HG02623 (cell line): Measurements from ENCODE around the gene TSPAN33.
"Not testable (repeated sequence)": the region's sequence is repeated elsewhere in the genome, so short reads cannot be mapped to it uniquely, and the experiment has no call there.

Experiments used
- ATAC-seq: cut with Tn5 transposase; IDR thresholded peaks from one replicate; pipeline ENCODE4 v1.9.1; 2021; ENCODE audit warnings: moderate library complexity; ENCODE audit not compliant: unreplicated experiment

TSPAN33 gene

DNA sequence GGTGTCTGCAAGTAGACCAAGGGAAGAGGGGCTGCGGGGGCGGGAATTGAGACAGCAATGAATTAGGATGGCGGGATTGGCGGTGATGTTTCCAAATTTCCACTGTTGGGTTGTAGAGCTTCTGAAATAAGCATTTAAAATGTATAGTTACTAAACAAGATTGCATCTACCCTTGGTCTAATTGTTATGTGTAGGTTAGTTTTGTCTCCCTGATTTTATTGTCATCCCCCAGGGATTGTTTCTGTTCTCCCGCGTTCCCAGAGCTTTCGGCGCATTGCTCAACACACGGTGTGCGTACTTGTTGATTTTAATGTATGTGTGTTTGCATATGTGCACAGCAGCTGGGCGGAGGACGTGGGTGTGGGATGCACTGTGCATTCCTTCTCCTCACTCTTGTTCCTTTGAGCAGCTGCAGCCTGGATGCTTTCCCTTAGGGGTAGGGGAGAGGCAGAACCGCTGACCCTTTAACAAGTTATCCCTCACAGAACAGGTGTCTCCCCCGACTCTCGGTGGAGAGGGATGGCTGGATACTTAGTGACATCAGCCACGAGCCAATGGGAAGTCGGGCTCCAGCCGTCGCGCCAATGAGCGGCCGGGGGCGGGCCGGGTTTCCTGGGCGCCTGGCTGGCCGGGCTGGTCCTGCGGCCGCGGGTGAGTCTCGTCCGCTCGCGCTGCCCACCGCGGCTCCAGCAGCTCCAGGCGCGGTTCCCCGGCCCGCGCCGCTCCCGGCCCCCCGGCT, at the start of gene TSPAN33:
Gene TSPAN33, plus strand, starts transcription at position 613 of the 739 bp plus-strand sequence. CDS start 274 bp downstream, outside the sequence.
- ATAC-seq: peak; percentile 72

DNA sequence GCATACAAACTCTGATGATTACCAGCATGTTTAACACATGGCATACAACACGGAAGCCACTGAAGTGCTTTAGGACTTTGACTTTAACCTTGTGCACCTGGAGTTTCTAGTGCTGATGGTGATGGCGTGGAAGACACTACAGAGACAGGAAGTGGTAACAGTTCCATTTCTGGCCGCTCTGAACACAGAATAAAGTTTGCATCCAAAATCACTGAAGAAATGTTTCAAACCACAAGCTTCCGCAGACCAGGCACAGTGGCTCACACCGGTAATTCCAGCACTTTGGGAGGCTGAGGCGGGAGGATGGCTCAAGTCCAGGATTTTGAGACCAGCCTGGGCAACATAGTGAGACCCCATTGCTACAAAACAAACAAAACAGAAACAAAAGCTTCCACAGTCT, 49.2 kb upstream of the TSPAN33 start:
- ATAC-seq: peak; percentile 78

DNA sequence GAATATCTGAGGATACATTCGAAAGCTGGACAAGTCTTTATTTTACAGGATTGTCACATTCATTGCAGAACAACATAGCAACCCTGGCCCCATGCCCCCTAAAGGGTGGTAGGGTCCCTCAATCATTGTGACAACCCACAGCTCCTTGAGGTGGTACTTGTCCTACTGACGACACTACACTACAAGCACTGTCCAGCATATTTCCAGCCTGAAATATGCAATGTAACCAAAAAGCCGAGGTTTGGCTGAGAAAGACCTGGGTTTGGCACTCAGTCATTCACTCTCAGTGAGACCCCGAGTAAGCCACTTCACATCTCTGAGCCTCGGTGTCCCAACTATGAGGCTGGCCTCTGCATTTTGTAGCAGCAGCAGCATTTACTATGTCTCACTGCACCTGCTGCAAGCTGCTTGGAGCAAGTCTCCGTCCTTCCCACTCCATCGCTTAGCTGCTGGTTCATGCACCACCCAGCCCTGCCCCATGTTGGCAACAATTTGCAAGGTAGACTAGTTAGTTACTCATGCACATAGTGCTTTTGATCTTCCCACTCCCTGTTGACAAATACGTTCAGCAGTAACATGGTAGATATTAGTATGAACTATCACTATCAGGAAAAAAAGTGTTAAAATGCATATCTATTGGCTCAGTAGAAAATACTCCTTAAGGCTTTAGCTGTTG, 46.0 kb upstream of the TSPAN33 start:
- ATAC-seq: no peak

DNA sequence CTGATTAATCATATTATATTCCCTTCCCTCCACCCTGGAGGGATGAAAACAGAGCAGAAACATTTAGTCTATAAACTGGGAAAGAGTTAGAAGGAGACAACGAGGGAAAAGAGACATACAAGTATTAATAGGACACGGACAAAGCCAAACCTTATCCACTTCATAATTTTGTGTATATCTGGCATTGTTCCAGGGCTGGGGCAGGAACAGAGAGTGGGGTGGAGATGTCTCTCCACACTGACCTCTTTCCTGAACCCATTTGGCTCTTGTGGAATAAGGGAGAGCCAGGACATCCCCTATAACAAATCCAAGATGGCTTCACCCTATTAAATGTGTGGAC, 43.7 kb upstream of the TSPAN33 start:
- ATAC-seq: no peak

DNA sequence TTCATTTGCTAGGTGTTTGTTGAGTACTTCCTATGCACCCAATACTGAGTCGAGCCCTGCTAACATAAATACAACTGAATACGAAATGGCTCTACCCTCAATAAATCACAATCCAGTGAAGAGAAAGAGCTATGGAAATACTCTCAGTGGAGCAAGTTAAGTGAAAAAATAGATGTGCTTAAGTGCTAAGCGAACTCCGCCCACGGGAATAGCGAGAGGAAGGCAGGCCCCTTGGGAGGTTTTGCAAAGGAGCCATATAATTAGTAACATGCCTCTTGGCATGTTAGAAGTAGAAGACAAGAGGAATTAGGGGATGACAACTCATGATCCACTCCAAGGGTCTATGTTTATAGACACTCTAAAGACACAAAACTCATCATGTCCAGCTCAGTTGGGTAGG, 42.8 kb upstream of the TSPAN33 start:
- ATAC-seq: no peak

GRCh38 chr7:129103561-129104324, 40.8 kb upstream of the TSPAN33 start:
- ATAC-seq: no peak

DNA sequence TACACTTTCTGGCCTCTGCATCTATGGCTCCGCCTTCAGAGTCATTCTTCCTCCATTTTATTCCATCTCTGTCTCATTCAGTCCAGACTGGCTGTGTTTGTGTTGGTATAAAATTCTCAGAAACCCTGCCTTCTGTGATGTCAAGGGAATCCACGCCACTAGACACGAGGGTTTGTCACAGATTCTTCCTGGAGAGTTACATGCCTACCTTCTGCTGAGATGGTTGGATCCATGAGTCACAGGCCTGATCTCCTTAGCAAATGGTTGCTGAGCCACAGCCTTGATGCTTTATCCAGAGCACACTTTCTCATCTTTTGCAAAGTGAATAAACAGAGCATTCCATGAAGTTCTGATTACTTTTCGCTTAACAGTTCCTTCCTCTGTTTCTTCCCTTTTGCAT, 35.9 kb upstream of the TSPAN33 start:
- ATAC-seq: no peak

GRCh38 chr7:129110258-129110981, 34.1 kb upstream of the TSPAN33 start:
- ATAC-seq: no peak

DNA sequence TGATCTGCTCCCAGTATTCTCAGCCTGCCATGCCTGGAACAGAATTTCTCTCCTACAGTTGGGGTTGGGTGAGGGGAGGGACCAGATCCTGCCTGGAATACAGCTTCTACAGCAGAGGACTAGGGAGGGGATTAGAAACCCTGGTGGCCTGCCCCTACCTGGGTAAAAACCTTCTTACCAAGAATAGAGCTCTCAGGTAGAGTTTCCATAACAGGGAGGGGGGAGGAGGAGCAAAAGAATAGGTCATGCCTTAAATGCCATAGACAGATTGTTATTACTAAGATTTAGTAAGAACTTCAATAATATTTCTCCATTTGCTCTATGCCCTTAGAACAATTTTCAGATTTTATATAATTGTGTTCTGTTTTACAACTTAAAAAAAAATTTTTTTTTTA, 33.5 kb upstream of the TSPAN33 start:
- no peak for ATAC-seq

DNA sequence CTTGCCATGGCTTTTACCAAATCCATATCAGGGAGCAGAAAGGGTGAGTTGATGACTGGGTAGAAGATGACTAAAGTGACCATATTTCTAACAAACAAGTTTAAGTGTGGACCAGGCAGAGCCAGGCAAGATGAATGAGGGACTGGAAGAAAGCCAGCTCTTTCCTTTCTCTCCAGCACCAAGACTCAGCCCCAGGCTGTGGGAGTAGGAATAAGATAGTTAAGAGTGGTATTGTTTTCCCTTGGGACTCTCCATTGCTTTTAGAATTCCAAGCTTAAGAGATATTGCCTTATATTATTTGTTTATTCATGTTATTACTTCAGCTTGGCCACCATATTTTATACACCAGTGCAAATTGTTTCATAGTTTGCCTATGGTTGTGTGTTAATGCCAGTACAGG, 28.8 kb upstream of the TSPAN33 start:
- ATAC-seq: no peak

GRCh38 chr7:129118182-129118581, 26.3 kb upstream of the TSPAN33 start:
- ATAC-seq: no peak

DNA sequence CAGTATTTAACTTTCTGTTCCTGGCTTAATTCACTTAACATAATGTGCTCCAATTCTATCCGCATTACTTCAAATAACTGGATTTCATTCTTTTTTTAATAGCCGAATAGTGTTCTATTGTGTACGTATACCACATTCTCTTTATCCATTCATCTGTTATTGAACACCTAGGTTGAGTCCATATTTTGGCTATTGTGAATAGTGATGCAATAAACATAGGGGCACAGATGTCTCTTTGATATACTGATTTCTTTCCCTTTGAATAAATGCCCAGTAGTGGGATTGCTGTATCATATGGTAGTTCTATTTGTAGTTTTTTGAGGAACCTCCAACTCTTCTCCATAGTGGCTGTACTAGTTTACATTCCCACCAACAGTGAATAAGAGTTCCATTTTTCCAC, 25.5 kb upstream of the TSPAN33 start:
- ATAC-seq: no peak

DNA sequence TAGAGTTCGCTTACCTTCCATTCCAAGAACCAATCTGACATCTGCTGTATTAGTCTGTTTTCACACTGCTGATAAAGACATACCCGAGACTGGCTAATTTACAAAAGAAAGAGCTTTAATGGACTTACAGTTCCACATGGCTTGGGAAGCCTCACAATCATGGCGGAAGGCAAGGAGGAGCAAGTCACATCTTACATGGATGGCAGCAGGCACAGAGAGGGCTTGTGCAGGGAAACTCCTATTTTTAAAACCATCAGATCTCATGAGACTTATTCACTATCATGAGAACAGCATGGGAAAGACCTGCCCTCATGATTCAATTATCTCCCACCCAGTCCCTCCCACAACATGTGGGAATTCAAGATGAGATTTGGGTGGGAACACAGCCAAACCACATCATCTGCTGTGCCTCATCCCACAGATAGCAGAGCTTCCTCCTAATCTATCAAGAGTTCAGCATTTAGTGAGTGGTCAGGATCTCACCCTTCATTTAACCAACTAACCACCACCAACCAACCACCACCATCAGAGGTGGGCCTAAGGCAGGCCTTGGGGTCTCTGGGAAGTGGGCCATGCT, 22.9 kb upstream of the TSPAN33 start:
- ATAC-seq: not testable (repeated sequence)

DNA sequence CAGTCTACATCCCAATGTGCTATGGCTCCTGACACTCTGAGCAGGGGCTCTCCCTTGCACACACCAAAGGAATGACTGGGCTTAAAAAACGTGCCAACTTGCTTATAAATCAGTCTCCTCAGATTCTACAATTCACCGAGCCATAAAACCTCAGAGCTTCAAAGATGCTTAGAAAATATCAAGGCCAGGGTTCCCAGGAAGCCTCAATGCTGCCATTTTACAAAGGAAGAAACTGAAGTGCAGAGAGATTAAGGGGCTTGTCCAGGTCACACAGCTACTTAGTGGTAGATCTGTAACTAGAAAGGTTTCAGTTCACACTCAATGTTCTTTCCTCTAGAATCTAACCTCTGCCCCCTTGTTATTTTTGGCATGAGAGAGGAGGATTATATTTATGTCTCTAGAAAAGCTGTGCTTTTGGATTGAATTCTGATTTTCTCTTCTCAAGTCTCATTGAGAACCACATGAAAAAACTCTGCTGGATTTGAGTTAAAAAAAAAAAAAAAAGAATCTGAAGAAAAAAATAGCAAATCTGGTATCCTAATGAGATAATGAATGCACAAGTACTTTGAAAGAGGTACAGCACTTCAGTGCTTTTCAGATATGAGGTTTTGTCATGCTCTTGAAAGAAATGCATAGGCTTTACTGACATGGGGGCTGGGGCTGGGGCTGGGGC, 22.3 kb upstream of the TSPAN33 start:
- peak; percentile 37 for ATAC-seq

DNA sequence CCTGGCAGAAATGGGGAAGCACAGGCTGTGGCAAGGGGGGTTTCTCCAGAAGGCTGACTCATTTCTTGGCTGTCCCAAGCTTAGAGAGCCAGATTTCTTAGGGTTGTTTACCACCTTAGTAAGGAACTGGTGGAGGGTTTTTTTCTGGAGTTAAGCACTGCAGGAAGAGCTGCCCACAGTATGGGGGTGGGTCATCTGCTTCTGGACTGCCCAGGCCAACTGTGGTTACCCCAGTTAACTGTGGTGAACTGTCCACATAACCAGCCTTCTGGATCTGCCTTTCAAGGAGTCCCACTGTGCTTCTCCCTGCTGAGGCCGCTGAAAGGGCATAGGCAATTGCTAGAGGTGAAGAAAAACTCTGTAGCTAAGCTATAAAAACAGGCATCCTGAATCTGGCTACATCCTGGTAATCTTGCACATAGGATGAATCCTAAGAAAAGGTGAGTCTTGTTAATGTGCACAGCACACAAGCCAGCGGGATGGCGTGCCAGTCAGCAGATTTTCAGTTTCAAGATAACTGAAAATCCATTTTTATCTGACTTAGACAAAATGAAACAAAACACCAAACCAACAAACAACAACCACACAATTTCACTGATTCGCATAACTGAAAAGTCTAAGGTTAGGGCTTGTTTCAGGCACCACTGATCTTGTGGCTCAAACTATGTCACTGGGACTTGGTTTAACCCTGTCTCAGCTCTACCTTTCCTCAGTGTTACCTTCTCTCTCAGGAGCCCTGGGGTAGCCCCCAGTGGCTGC, 21.6 kb upstream of the TSPAN33 start:
- peak; percentile 72 for ATAC-seq

- ATAC-seq: peak; percentile 26
Observed at GRCh38 chr7:129123510-129123857, 21.0 kb upstream of the TSPAN33 start.

DNA sequence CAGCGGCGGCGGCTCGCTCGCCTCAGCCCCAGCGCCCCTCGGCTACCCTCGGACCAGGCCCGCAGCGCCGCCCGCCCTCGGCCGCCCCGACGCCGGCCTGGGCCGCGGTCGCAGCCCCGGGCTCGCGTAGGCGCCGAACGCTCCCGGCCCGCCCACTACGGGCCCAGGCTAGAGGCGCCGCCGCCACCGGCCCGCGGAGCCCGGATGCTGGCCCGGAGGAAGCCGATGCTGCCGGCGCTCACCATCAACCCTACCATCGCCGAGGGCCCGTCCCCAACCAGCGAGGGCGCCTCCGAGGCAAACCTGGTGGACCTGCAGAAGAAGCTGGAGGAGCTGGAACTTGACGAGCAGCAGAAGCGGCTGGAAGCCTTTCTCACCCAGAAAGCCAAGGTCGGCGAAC, 18.2 kb upstream of the TSPAN33 start:
- no peak for ATAC-seq

- ATAC-seq: no peak
Observed at GRCh38 chr7:129127154-129127553, 17.4 kb upstream of the TSPAN33 start.

- no peak for ATAC-seq
Observed at GRCh38 chr7:129127601-129128000, 16.9 kb upstream of the TSPAN33 start.
